Measurements from ENCODE around the gene SETBP1.

GRCh38 chr18:44857081-44857480 lies 176.4 kb downstream of the SETBP1 start:
- TF ChIP-seq CTCF (IDR thresholded peaks at IDR 0.05) (no peak), POLR2AphosphoS5 (IDR thresholded peaks at IDR 0.05; ENCODE audit: low read depth, low read length) (no peak)
